Mucosa of rectum (tissue), 2 donors: Measurements from ENCODE around the gene CSNK1A1.
"Not testable (repeated sequence)": the region's sequence is repeated elsewhere in the genome, so short reads cannot be mapped to it uniquely, and the experiment has no call there.

Experiments
- H3K27ac ChIP-seq, 2 donors: one replicate each; pipeline ENCODE4 v1.7.0; 2013; ENCODE audit warnings: inconsistent platforms in 2 of 2, low read depth in 2 of 2, low read length in 2 of 2
- H3K27me3 ChIP-seq, 2 donors: one replicate each; pipeline ENCODE4 v1.7.0; 2013; ENCODE audit warnings: low read length in 2 of 2; ENCODE audit not compliant: control insufficient read depth in 2 of 2, insufficient read depth in 2 of 2
- H3K36me3 ChIP-seq, 2 donors: one replicate each; pipeline ENCODE4 v1.7.0; 2013; ENCODE audit warnings: low read length in 2 of 2; ENCODE audit not compliant: control insufficient read depth in 2 of 2, insufficient read depth in 2 of 2
- H3K4me1 ChIP-seq, 2 donors: one replicate each; pipeline ENCODE4 v1.7.0; 2013; ENCODE audit warnings: low read length in 2 of 2, mild to moderate bottlenecking in 1 of 2; ENCODE audit not compliant: control insufficient read depth in 2 of 2, insufficient read depth in 2 of 2
- H3K4me3 ChIP-seq, 2 donors: one replicate each; pipeline ENCODE4 v1.7.0; 2013; ENCODE audit warnings: low read length in 2 of 2
- H3K9ac ChIP-seq, 2 donors: one replicate each; pipeline ENCODE4 v1.7.0; 2013; ENCODE audit warnings: low read length in 2 of 2, low read depth in 1 of 2, mild to moderate bottlenecking in 1 of 2
- H3K9me3 ChIP-seq, 2 donors: one replicate each; pipeline ENCODE4 v1.7.0; 2013; ENCODE audit warnings: low read length in 2 of 2; ENCODE audit not compliant: control insufficient read depth in 2 of 2
- donor health status: healthy.
- donor health status: Normal muscosa, but diverticular disease.

The CSNK1A1 gene

GRCh38 chr5:149537374-149537975 lies 13.8 kb downstream of the CSNK1A1 start:
- H3K9ac ChIP-seq: no peak overlapping the region
- H3K36me3 ChIP-seq: peaks cover 2 to 10% of the 10 kb centered on the region in 2 donors
- no peaks in the 10 kb centered on the region for H3K9me3 ChIP-seq
- H3K4me1 ChIP-seq: peaks cover 4 to 6% of the 10 kb centered on the region in 2 donors
- no peak overlapping the region for H3K27ac ChIP-seq
- no peak overlapping the region for H3K4me3 ChIP-seq
- H3K27me3 ChIP-seq: no peaks in the 10 kb centered on the region

DNA sequence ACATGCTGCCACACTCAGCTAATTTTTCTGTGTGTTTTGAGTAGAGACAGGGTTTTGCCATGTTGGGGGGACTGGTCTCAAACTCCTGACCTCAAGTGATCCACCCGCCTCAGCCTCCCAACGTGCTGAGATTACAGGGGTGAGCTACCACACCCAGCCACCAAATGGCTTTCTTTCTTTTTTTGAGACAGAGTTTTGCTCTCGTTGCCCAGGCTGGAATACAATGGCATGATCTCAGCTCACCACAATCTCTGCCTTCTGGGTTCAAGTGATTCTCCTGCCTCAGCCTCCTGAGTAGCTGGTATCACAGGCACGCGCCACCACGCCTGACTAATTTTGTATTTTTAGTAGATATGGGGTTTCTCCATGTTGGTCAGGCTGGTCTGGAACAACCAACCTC lies 15.5 kb downstream of the CSNK1A1 start:
- H3K36me3 ChIP-seq, H3K27ac ChIP-seq, H3K27me3 ChIP-seq, H3K9me3 ChIP-seq, H3K4me1 ChIP-seq, H3K4me3 ChIP-seq, H3K9ac ChIP-seq: not testable (repeated sequence)

DNA sequence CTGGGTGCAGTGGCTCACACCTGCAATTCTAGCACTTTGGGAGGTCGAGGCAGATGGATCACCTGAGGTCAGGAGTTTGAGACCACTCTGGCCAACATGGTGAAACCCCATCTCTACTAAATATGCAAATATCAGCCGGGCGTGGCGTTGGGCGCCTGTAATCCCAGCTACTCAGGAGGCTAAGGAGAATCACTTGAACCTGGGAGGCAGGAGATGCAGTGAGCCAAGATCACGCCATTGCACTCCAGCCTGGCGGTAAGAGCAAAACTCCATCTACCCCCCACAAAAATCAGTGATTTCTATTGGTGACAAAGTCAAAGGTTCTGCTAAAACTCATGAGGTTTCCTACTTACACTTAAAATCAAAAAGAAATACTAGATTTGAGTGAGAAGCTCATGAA lies 18.8 kb downstream of the CSNK1A1 start:
- H3K27me3 ChIP-seq: no peaks in the 10 kb centered on the region
- H3K36me3 ChIP-seq: peaks cover 0 to 8% of the 10 kb centered on the region in 2 donors
- H3K4me1 ChIP-seq: peaks cover 4 to 18% of the 10 kb centered on the region in 2 donors
- H3K27ac ChIP-seq: no peak overlapping the region
- no peak overlapping the region for H3K4me3 ChIP-seq
- no peak overlapping the region for H3K9ac ChIP-seq
- no peaks in the 10 kb centered on the region for H3K9me3 ChIP-seq

GRCh38 chr5:149529463-149529862 lies 21.8 kb downstream of the CSNK1A1 start:
- Histone ChIP-seq H3K4me1 (peaks cover 8 to 17% of the 10 kb centered on the region in 2 donors), H3K27ac (no peak overlapping the region), H3K9me3 (no peaks in the 10 kb centered on the region), H3K4me3 (no peak overlapping the region), H3K27me3 (no peaks in the 10 kb centered on the region), H3K36me3 (peaks cover under 1 to 8% of the 10 kb centered on the region in 2 donors), H3K9ac (no peak overlapping the region)

DNA sequence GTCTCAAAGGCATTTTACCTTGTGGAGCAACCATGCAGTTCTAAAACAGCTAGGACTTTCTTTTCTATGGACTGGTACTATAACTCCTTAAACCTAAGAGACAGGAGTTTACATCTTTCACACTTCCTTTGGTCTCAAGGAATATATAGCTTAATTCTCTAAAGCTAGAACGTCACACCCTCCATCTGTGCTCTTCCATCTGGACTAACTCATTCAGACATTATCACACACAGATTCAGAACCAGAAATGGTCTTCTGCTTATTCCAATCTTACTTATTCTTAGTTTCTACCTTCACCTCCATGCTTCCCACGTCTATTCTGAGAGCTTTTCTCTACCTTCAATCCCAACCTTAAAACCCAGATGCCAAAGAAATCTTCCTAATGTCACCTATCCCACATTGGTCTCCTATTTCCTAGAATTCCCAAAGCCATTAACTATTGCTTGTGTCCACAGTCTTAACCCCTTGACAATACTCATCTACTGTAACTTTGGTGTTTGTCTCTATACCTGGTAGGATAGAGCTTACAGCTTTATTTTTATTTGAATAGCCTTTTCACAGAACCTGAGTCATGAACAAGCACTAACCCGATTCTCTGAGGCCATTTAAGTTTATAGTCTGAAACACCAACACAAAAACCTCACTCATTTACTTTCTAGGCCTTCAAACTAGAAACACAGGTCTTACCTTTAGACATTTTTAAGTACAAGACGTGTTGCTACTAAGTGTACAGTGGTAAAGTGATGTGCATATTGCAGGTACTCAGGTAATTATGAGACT lies 22.8 kb downstream of the CSNK1A1 start:
- Histone ChIP-seq H3K36me3 (peaks cover 6 to 14% of the 10 kb centered on the region in 2 donors), H3K4me3 (no peak overlapping the region), H3K27me3 (no peaks in the 10 kb centered on the region), H3K27ac (no peak overlapping the region), H3K9me3 (no peaks in the 10 kb centered on the region), H3K9ac (no peak overlapping the region), H3K4me1 (peaks cover 8 to 17% of the 10 kb centered on the region in 2 donors)

DNA sequence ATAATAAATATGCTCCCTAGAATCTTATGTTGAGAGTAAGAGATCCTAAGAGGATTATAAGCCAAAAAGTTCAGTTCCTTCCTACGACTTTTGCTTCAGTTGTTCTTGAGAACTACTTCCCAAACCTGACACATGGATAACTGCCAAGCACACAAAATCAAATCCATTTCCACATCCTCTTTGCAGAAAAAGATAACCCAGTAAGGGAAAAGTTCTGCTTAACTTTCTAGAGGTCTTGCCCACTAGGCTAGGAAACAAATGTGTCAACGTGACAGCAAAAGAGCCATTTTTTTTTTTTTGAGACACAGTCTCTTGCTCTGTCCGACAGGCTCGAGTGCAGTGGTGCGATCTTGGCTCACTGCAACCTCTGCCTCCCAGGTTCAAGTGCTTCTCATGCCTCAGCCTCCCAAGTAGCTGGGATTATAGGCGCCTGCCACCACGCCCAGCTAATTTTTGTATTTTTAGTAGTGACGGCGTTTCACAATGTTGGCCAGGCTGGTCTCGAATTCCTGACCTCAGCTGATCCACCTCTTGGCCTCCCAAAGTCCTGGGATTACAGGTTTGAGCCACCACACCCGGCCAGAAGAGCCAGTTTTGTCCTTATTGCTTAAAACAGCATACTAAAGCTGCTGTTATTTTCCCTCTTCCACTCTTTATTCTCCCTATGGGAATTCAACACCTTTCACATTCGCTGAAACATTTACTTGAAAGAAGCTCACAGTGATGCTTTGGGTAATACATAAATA lies 24.2 kb downstream of the CSNK1A1 start:
- no peak overlapping the region for H3K9ac ChIP-seq
- H3K9me3 ChIP-seq: no peaks in the 10 kb centered on the region
- peaks cover 8 to 17% of the 10 kb centered on the region in 2 donors for H3K4me1 ChIP-seq
- no peak overlapping the region for H3K27ac ChIP-seq
- H3K27me3 ChIP-seq: no peaks in the 10 kb centered on the region
- peaks cover 6 to 21% of the 10 kb centered on the region in 2 donors for H3K36me3 ChIP-seq
- H3K4me3 ChIP-seq: no peak overlapping the region

DNA sequence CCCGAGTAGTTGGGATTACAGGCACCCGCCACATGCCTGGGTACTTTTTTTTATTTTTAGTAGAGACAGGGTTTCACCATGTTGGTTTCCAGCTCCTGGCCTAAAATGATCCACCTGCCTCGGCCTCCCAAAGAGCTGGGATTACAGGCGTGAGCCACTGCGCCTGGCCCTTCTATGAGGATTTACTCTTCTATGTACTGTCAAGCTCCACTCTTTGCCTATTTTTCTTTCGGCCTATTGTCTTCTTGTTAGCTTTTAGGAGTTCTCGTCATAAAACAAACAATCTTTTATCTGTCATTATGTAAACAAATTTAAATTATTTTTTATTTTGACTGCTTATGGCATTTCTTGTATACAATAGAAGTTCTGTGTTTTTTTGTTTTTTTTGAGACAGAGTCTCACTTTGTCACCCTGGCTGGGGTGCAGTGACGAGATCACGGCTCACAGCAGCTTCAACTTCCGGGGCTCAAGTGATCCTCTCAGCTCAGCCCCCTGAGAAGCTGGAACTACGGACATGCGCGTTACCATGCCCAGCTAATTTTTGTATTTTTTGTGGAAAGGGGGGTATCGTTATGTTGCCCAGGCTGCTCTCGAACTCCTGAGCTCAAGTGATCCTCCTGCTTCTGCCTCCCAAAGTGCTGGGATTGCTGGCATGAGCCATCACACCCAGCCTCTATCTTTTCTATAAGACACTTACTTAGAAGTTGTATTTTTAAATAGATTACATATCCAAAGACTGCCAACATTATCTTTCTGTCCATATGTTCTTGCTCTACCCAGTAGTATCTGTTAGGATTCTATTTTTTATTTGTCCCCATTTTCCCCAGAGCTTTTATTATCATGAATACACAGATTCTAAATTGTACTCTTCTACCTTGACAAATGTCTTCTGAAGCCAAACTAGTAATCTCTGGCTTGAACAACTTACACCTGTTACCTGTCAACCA lies 29.2 kb downstream of the CSNK1A1 start:
- no peak overlapping the region for H3K9ac ChIP-seq
- H3K27ac ChIP-seq: no peak overlapping the region
- no peak overlapping the region for H3K4me3 ChIP-seq
- peaks cover 20 to 26% of the 10 kb centered on the region in 2 donors for H3K36me3 ChIP-seq
- peaks cover 3 to 6% of the 10 kb centered on the region in 2 donors for H3K4me1 ChIP-seq
- no peaks in the 10 kb centered on the region for H3K27me3 ChIP-seq
- no peaks in the 10 kb centered on the region for H3K9me3 ChIP-seq

DNA sequence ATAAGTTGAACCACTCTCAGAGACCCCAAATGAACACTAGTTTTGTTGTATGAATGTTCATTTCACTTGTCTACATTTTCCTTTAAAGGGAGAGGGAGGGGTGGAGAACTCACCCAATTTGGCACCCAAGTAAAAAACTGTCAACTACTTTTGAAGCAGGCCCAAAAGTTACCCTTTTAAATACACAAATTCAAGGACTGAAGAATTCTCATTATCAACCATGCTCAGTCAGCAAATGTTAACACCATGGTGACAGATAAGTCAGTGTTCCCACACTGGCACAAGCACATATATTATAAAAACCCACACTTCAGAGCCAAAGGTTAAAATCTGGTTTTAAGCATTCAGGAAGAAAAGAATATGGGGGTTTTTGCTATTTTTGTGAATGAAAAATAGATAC lies 31.6 kb downstream of the CSNK1A1 start:
- Histone ChIP-seq H3K9me3 (no peaks in the 10 kb centered on the region), H3K4me3 (no peak overlapping the region), H3K27ac (no peak overlapping the region), H3K36me3 (peaks cover 20 to 23% of the 10 kb centered on the region in 2 donors), H3K9ac (no peak overlapping the region), H3K27me3 (no peaks in the 10 kb centered on the region), H3K4me1 (peaks cover 0 to 6% of the 10 kb centered on the region in 2 donors)

DNA sequence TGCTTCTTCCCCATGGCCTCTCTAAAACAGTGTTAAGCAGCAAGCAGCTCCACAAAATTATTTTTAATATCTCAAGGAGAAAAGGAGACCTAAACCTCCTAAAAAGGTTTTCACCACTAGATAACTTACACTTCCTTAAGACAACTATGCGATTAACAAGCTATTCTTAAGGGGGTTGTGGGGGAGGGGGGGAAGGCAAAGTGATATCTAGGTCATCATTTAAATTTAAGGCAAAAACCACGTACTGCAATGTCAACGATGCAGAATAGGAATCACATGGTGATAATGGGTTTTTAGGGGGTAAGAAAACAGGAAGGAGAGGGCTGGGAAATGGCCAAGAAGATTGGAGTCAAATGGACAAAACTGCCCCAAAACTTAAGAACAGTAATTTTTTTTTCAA lies 32.6 kb downstream of the CSNK1A1 start:
- Histone ChIP-seq H3K4me3 (no peak overlapping the region), H3K9me3 (no peaks in the 10 kb centered on the region), H3K27ac (no peak overlapping the region), H3K4me1 (peaks cover 0 to 6% of the 10 kb centered on the region in 2 donors), H3K27me3 (no peaks in the 10 kb centered on the region), H3K36me3 (peaks cover 14 to 16% of the 10 kb centered on the region in 2 donors), H3K9ac (no peak overlapping the region)
